Measurements from ENCODE around the gene TM7SF2. TPM values are rescaled to one million over a fixed set of nuclear protein-coding genes. Genes with fewer than 3 reads are reported as not detected.

The TM7SF2 gene
- total RNA-seq, 1 experiment from 2014 or later = 44.2 TPM

- H3K36me3 ChIP-seq (ENCODE audit: low read depth, low read length) = peaks cover 37% of the 10 kb centered on the region
- peak; percentile 78 for ATAC-seq
These were observed 10.4 kb downstream of the TM7SF2 start, which contains the start of the genes FAU and MRPL49 for GRCh38 chr11:65121865-65122696. Gene FAU (minus strand): TSS chr11:65122134. CDS start chr11:65121813, 321 bp downstream. Gene MRPL49 (plus strand): TSS chr11:65122321. CDS start chr11:65122347, 26 bp downstream.

GRCh38 chr11:65124480-65125196 lies 13.0 kb downstream of the TM7SF2 start:
- H3K4me2 ChIP-seq (ENCODE audit: low read length) = no peak overlapping the region

More at GRCh38 chr11:65121865-65122696, 10.4 kb downstream of the TM7SF2 start, which contains the start of the genes FAU and MRPL49:
- H3K4me1 ChIP-seq (ENCODE audit: insufficient read depth, low read length) = peaks cover 21% of the 10 kb centered on the region
- peaks cover 59% of the 10 kb centered on the region for H3K79me2 ChIP-seq (ENCODE audit: low read length)
- TSS peak; percentile 69 for BruUV-seq (replicated peaks)
- no peaks in the 10 kb centered on the region for H3K9me2 ChIP-seq (replicated peaks; ENCODE audit: low read length)
- H3K27me3 ChIP-seq (ENCODE audit: low read length) = no peaks in the 10 kb centered on the region
- intact Hi-C loops (cut with micrococcal nuclease) = loop anchor here (1.0 kb wide), 1 partner anchor 13 kb away; no protein-coding TSS in a partner anchor
- peak within 1 kb of the TSS; percentile 60 for H2AFZ ChIP-seq (ENCODE audit: low read length)
- ChIA-PET POLR2A (ENCODE audit: unreplicated experiment) (interaction anchor here (0.5 to 1.6 kb wide), 12 partner anchors 11 to 388 kb away, joined by 3 to 24 read pairs (median 4); partner anchors contain the start of genes POLA2 and TM7SF2), CTCF (interaction anchor here (0.6 to 0.9 kb wide), 2 partner anchors 10 to 12 kb away, joined by 3 to 5 read pairs; partner anchors contain the start of gene TM7SF2)
- 0 out of 2 replicates have a peak, but pooled peaks cover 3% of the 10 kb centered on the region for H4K20me1 ChIP-seq (ENCODE audit: low read length)
- DNase-seq = peak; percentile 99
- peak within 1 kb of the TSS; percentile 53 for H3K27ac ChIP-seq (ENCODE audit: low read length)
- peak within 1 kb of the TSS; percentile 92 for H3K4me3 ChIP-seq (ENCODE audit: low read length)
- peak within 1 kb of the TSS; percentile 96 for H3K9ac ChIP-seq (ENCODE audit: low read length)
- no peaks in the 10 kb centered on the region for H3K9me3 ChIP-seq (ENCODE audit: low read length)
- H3K4me2 ChIP-seq (ENCODE audit: low read length) = peak within 1 kb of the TSS; percentile 89
- H3F3A ChIP-seq (ENCODE audit: low read length, unreplicated experiment) = peaks cover 20% of the 10 kb centered on the region
- TF ChIP-seq EZH2 (IDR thresholded peaks at IDR 0.05; ENCODE audit: low read length, unreplicated experiment) = no peak
- no peak for TF ChIP-seq EZH2phosphoT487 (IDR thresholded peaks at IDR 0.05; ENCODE audit: borderline replicate concordance, low read length)
- no peak for TF ChIP-seq CTCF (conservative IDR thresholded peaks at IDR 0.05; ENCODE audit: low read depth, low read length)

More at GRCh38 chr11:65124480-65125196, 13.0 kb downstream of the TM7SF2 start:
- POLR2A ChIA-PET (ENCODE audit: unreplicated experiment) = no interaction called here
- DNase-seq = no peak
- H3K9ac ChIP-seq (ENCODE audit: low read length) = no peak overlapping the region
- TSS peak; percentile 4 for BruUV-seq (replicated peaks)
- peaks cover 9% of the 10 kb centered on the region for H3F3A ChIP-seq (ENCODE audit: low read length, unreplicated experiment)
- H3K9me2 ChIP-seq (replicated peaks; ENCODE audit: low read length) = no peaks in the 10 kb centered on the region
- H3K9me3 ChIP-seq (ENCODE audit: low read length) = no peaks in the 10 kb centered on the region
- peaks cover 21% of the 10 kb centered on the region for H3K4me1 ChIP-seq (ENCODE audit: insufficient read depth, low read length)
- no peak overlapping the region for H2AFZ ChIP-seq (ENCODE audit: low read length)
- no peak overlapping the region for H3K4me3 ChIP-seq (ENCODE audit: low read length)
- H4K20me1 ChIP-seq (ENCODE audit: low read length) = 0 out of 2 replicates have a peak, but pooled peaks cover 3% of the 10 kb centered on the region
- H3K79me2 ChIP-seq (ENCODE audit: low read length) = peaks cover 55% of the 10 kb centered on the region
- no peaks in the 10 kb centered on the region for H3K27me3 ChIP-seq (ENCODE audit: low read length)
- intact Hi-C loops (cut with micrococcal nuclease) = no loop called here
- H3K27ac ChIP-seq (ENCODE audit: low read length) = no peak overlapping the region
- ATAC-seq = no peak
- CTCF ChIA-PET = no interaction called here
- H3K36me3 ChIP-seq (ENCODE audit: low read depth, low read length) = peaks cover 46% of the 10 kb centered on the region
- TF ChIP-seq EZH2phosphoT487 (IDR thresholded peaks at IDR 0.05; ENCODE audit: borderline replicate concordance, low read length) (no peak), EZH2 (IDR thresholded peaks at IDR 0.05; ENCODE audit: low read length, unreplicated experiment) (no peak), CTCF (conservative IDR thresholded peaks at IDR 0.05; ENCODE audit: low read depth, low read length) (no peak)
